ENCODE data around the gene ANKRD1.

The ANKRD1 gene

GRCh38 chr10:90930971-90931871 lies 10.3 kb upstream of the ANKRD1 start:
- H3K9ac ChIP-seq (ENCODE audit: low read length): peak overlapping the region; percentile 85
- no peaks in the 10 kb centered on the region for H3K9me3 ChIP-seq (ENCODE audit: control insufficient read depth, low read length)
- H3K4me3 ChIP-seq (ENCODE audit: low read length): no peak overlapping the region
- peaks cover 41% of the 10 kb centered on the region for H3K4me1 ChIP-seq (ENCODE audit: control insufficient read depth, insufficient read depth, low read length)
- no peaks in the 10 kb centered on the region for H3K27me3 ChIP-seq (replicated peaks; ENCODE audit: control insufficient read depth, insufficient read depth, low read length)
- no peaks in the 10 kb centered on the region for H3K36me3 ChIP-seq (ENCODE audit: control insufficient read depth, insufficient read depth, low read length, severe bottlenecking)
- DNase-seq (ENCODE audit: low read depth): peak; percentile 79

- Histone ChIP-seq H3K4me3 (ENCODE audit: low read length) (peak overlapping the region; percentile 6), H3K36me3 (ENCODE audit: control insufficient read depth, insufficient read depth, low read length, severe bottlenecking) (no peaks in the 10 kb centered on the region), H3K4me1 (ENCODE audit: control insufficient read depth, insufficient read depth, low read length) (peaks cover 31% of the 10 kb centered on the region), H3K27me3 (replicated peaks; ENCODE audit: control insufficient read depth, insufficient read depth, low read length) (no peaks in the 10 kb centered on the region), H3K9me3 (ENCODE audit: control insufficient read depth, low read length) (no peaks in the 10 kb centered on the region), H3K9ac (ENCODE audit: low read length) (peak overlapping the region; percentile 85)
- peak; percentile 85 for DNase-seq (ENCODE audit: low read depth)
These were observed 9.4 kb upstream of the ANKRD1 start for GRCh38 chr10:90930070-90930837.

GRCh38 chr10:90929179-90929578 lies 8.3 kb upstream of the ANKRD1 start:
- no peak overlapping the region for H3K4me3 ChIP-seq (ENCODE audit: low read length)
- no peaks in the 10 kb centered on the region for H3K9me3 ChIP-seq (ENCODE audit: control insufficient read depth, low read length)
- H3K36me3 ChIP-seq (ENCODE audit: control insufficient read depth, insufficient read depth, low read length, severe bottlenecking): no peaks in the 10 kb centered on the region
- peak overlapping the region; percentile 85 for H3K9ac ChIP-seq (ENCODE audit: low read length)
- H3K27me3 ChIP-seq (replicated peaks; ENCODE audit: control insufficient read depth, insufficient read depth, low read length): no peaks in the 10 kb centered on the region
- DNase-seq (ENCODE audit: low read depth): no peak
- H3K4me1 ChIP-seq (ENCODE audit: control insufficient read depth, insufficient read depth, low read length): peaks cover 39% of the 10 kb centered on the region

- no peak overlapping the region for H3K4me3 ChIP-seq (ENCODE audit: low read length)
- no peak for DNase-seq (ENCODE audit: low read depth)
- no peaks in the 10 kb centered on the region for H3K9me3 ChIP-seq (ENCODE audit: control insufficient read depth, low read length)
- peaks cover 39% of the 10 kb centered on the region for H3K4me1 ChIP-seq (ENCODE audit: control insufficient read depth, insufficient read depth, low read length)
- H3K9ac ChIP-seq (ENCODE audit: low read length): no peak overlapping the region
- H3K36me3 ChIP-seq (ENCODE audit: control insufficient read depth, insufficient read depth, low read length, severe bottlenecking): no peaks in the 10 kb centered on the region
- H3K27me3 ChIP-seq (replicated peaks; ENCODE audit: control insufficient read depth, insufficient read depth, low read length): no peaks in the 10 kb centered on the region
These were observed 6.4 kb upstream of the ANKRD1 start for GRCh38 chr10:90927293-90927692.

- H3K4me1 ChIP-seq (ENCODE audit: control insufficient read depth, insufficient read depth, low read length): peaks cover 35% of the 10 kb centered on the region
- DNase-seq (ENCODE audit: low read depth): no peak
- H3K9ac ChIP-seq (ENCODE audit: low read length): no peak overlapping the region
These were observed 4.5 kb upstream of the ANKRD1 start for GRCh38 chr10:90925079-90926029.

GRCh38 chr10:90924552-90924951 lies 3.7 kb upstream of the ANKRD1 start:
- Histone ChIP-seq H3K9me3 (ENCODE audit: control insufficient read depth, low read length) (no peaks in the 10 kb centered on the region), H3K4me3 (ENCODE audit: low read length) (no peak overlapping the region), H3K36me3 (ENCODE audit: control insufficient read depth, insufficient read depth, low read length, severe bottlenecking) (no peaks in the 10 kb centered on the region), H3K9ac (ENCODE audit: low read length) (no peak overlapping the region), H3K4me1 (ENCODE audit: control insufficient read depth, insufficient read depth, low read length) (peaks cover 29% of the 10 kb centered on the region), H3K27me3 (replicated peaks; ENCODE audit: control insufficient read depth, insufficient read depth, low read length) (no peaks in the 10 kb centered on the region)
- DNase-seq (ENCODE audit: low read depth): no peak

More at GRCh38 chr10:90925079-90926029, 4.5 kb upstream of the ANKRD1 start:
- no peak overlapping the region for H3K4me3 ChIP-seq (ENCODE audit: low read length)
- no peaks in the 10 kb centered on the region for H3K9me3 ChIP-seq (ENCODE audit: control insufficient read depth, low read length)
- H3K27me3 ChIP-seq (replicated peaks; ENCODE audit: control insufficient read depth, insufficient read depth, low read length): no peaks in the 10 kb centered on the region
- H3K36me3 ChIP-seq (ENCODE audit: control insufficient read depth, insufficient read depth, low read length, severe bottlenecking): no peaks in the 10 kb centered on the region

- Histone ChIP-seq H3K4me3 (ENCODE audit: low read length) (no peak overlapping the region), H3K27me3 (replicated peaks; ENCODE audit: control insufficient read depth, insufficient read depth, low read length) (no peaks in the 10 kb centered on the region), H3K4me1 (ENCODE audit: control insufficient read depth, insufficient read depth, low read length) (peaks cover 31% of the 10 kb centered on the region), H3K9me3 (ENCODE audit: control insufficient read depth, low read length) (no peaks in the 10 kb centered on the region), H3K9ac (ENCODE audit: low read length) (no peak overlapping the region), H3K36me3 (ENCODE audit: control insufficient read depth, insufficient read depth, low read length, severe bottlenecking) (no peaks in the 10 kb centered on the region)
- no peak for DNase-seq (ENCODE audit: low read depth)
These were observed 2.3 kb upstream of the ANKRD1 start for GRCh38 chr10:90923111-90923731.

- Histone ChIP-seq H3K9me3 (ENCODE audit: control insufficient read depth, low read length) (no peaks in the 10 kb centered on the region), H3K27me3 (replicated peaks; ENCODE audit: control insufficient read depth, insufficient read depth, low read length) (no peaks in the 10 kb centered on the region), H3K4me1 (ENCODE audit: control insufficient read depth, insufficient read depth, low read length) (peaks cover 31% of the 10 kb centered on the region), H3K4me3 (ENCODE audit: low read length) (no peak overlapping the region), H3K9ac (ENCODE audit: low read length) (no peak overlapping the region), H3K36me3 (ENCODE audit: control insufficient read depth, insufficient read depth, low read length, severe bottlenecking) (peaks cover 6% of the 10 kb centered on the region)
- DNase-seq (ENCODE audit: low read depth): no peak
These were observed 1.0 kb upstream of the ANKRD1 start for GRCh38 chr10:90921906-90922305.

GRCh38 chr10:90919683-90920574 lies 958 bp downstream of the ANKRD1 start:
- peak overlapping the region; percentile 71 for H3K4me3 ChIP-seq (ENCODE audit: low read length)

GRCh38 chr10:90917968-90918318 lies 2.9 kb downstream of the ANKRD1 start:
- peaks cover 12% of the 10 kb centered on the region for H3K36me3 ChIP-seq (ENCODE audit: control insufficient read depth, insufficient read depth, low read length, severe bottlenecking)
- no peaks in the 10 kb centered on the region for H3K27me3 ChIP-seq (replicated peaks; ENCODE audit: control insufficient read depth, insufficient read depth, low read length)
- no peak for DNase-seq (ENCODE audit: low read depth)
- H3K9ac ChIP-seq (ENCODE audit: low read length): peak overlapping the region; percentile 71
- peaks cover 29% of the 10 kb centered on the region for H3K4me1 ChIP-seq (ENCODE audit: control insufficient read depth, insufficient read depth, low read length)
- H3K4me3 ChIP-seq (ENCODE audit: low read length): peak overlapping the region; percentile 71
- no peaks in the 10 kb centered on the region for H3K9me3 ChIP-seq (ENCODE audit: control insufficient read depth, low read length)

More at GRCh38 chr10:90919683-90920574, 958 bp downstream of the ANKRD1 start:
- Histone ChIP-seq H3K9ac (ENCODE audit: low read length) (peak overlapping the region; percentile 71), H3K9me3 (ENCODE audit: control insufficient read depth, low read length) (no peaks in the 10 kb centered on the region), H3K4me1 (ENCODE audit: control insufficient read depth, insufficient read depth, low read length) (peaks cover 34% of the 10 kb centered on the region), H3K36me3 (ENCODE audit: control insufficient read depth, insufficient read depth, low read length, severe bottlenecking) (peaks cover 10% of the 10 kb centered on the region), H3K27me3 (replicated peaks; ENCODE audit: control insufficient read depth, insufficient read depth, low read length) (no peaks in the 10 kb centered on the region)
- no peak for DNase-seq (ENCODE audit: low read depth)
